Karpas-422 (cell line): ENCODE data around the gene AKAP13. TPM values are rescaled to one million over a fixed set of nuclear protein-coding genes. Genes with fewer than 3 reads are reported as not detected.

Experiments used
- DNase-seq: peaks from one replicate; pipeline ENCODE4 v3.0.0-alpha.2; 2015
- H2AFZ ChIP-seq: fragments of 200-600 bp; sonication (generic); 2 replicates; pipeline ENCODE4 v1.6.1; 2014; ENCODE audit warnings: antibody characterized with exemption, low read length, mixed read lengths
- H3K27ac ChIP-seq: fragments of 200-600 bp; sonication (generic); 2 replicates; pipeline ENCODE4 v1.5.1; 2014; ENCODE audit warnings: mild to moderate bottlenecking, low read length, moderate library complexity
- H3K27me3 ChIP-seq: fragments of 200-600 bp; sonication (generic); 2 replicates; pipeline ENCODE4 v1.6.1; 2014; ENCODE audit warnings: low read length, mixed read lengths
- H3K36me3 ChIP-seq: fragments of 200-600 bp; sonication (generic); 2 replicates; pipeline ENCODE4 v1.6.1; 2014; ENCODE audit warnings: low read length, mixed read lengths; ENCODE audit not compliant: insufficient read depth
- H3K4me1 ChIP-seq: fragments of 200-600 bp; sonication (generic); 2 replicates; pipeline ENCODE4 v1.6.1; 2014; ENCODE audit warnings: mild to moderate bottlenecking, low read length, mixed read lengths
- H3K4me2 ChIP-seq: fragments of 200-600 bp; sonication (generic); 2 replicates; pipeline ENCODE4 v1.6.1; 2014; ENCODE audit warnings: low read length, low read depth, mild to moderate bottlenecking; ENCODE audit not compliant: poor library complexity, severe bottlenecking
- H3K4me3 ChIP-seq: fragments of 200-600 bp; sonication (generic); 2 replicates; pipeline ENCODE4 v1.5.1; 2014; ENCODE audit warnings: mild to moderate bottlenecking, antibody characterized with exemption, low read length, mixed read lengths
- H3K79me2 ChIP-seq: fragments of 200-600 bp; sonication (generic); 2 replicates; pipeline ENCODE4 v1.6.1; 2014; ENCODE audit warnings: mild to moderate bottlenecking, low read length, mixed read lengths
- H3K9ac ChIP-seq: fragments of 200-600 bp; sonication (generic); 2 replicates; pipeline ENCODE4 v1.6.0; 2014; ENCODE audit warnings: low read length
- H3K9me2 ChIP-seq: fragments of 200-600 bp; sonication (generic), shearing (Covaris generic); replicated peaks from 2 replicates; pipeline ENCODE4 v1.6.0; 2014; ENCODE audit warnings: mild to moderate bottlenecking, low read length, moderate library complexity; ENCODE audit not compliant: insufficient read depth
- H3K9me3 ChIP-seq: fragments of 300-700, 200-600 bp; sonication (generic); 2 replicates; pipeline ENCODE4 v1.6.1; 2014; ENCODE audit warnings: low read length, mixed read lengths
- H4K20me1 ChIP-seq: fragments of 200-600 bp; sonication (generic); 2 replicates; pipeline ENCODE4 v1.6.1; 2014; ENCODE audit warnings: mild to moderate bottlenecking, antibody characterized with exemption, low read length, low read depth; ENCODE audit not compliant: insufficient read depth
- total RNA-seq: library from RNA; depleted of rRNA; stranded (reverse); fragments of >200 nt; shearing (Covaris generic); gene quantifications from 2 replicates; pipeline ENCODE4 v1.2.3, GENCODE V29; 2014; ENCODE audit warnings: low replicate concordance

The AKAP13 gene
- total RNA-seq, 1 experiment from 2014 or later, result 166 TPM

DNA sequence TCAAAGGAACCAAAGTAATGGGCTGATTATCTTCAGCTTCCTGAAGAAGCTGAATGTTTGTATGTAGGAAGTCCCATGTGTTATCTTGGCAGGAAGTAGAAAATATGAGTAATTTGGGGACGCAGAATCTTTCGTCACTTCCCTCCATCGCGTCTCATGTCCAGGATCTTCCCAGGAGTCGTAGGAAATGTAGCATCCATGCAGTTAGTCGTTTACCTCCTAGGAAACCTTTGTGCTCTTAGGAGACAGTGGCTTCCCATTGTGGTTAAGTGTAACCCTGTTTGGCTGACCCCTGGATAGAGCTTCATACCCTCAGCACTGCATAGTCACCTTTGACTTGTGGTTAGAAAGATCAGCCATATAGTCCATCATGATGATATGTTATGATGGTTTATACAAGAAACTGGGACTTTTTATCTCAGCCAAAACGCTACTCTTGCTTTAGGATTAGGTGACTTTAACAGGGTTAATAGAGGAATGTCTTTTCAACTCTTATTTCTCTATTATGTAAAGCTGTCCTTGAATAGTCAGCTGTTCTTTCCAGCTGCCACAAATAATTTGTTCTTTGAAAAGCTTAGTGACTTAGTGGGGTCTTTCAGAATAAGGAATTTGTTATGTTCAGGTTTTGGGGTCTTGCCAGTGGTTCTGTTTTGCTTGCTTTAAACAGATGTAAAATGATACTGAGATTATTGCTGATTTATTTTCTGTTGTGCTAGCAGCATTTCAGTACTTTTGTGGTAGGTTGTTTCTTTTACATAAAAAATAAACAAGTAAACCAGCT lies 322.1 kb downstream of the AKAP13 start:
- H3K9me3 ChIP-seq, result no peaks in the 10 kb centered on the region
- peak overlapping the region; percentile 71 for H3K4me2 ChIP-seq
- no peaks in the 10 kb centered on the region for H3K9me2 ChIP-seq
- no peaks in the 10 kb centered on the region for H3K36me3 ChIP-seq
- peak; percentile 51 for DNase-seq
- no peak overlapping the region for H2AFZ ChIP-seq
- H3K9ac ChIP-seq, result peak overlapping the region; percentile 67
- no peaks in the 10 kb centered on the region for H4K20me1 ChIP-seq
- H3K27me3 ChIP-seq, result no peaks in the 10 kb centered on the region
- peak overlapping the region; percentile 50 for H3K4me3 ChIP-seq
- peaks cover 67% of the 10 kb centered on the region for H3K79me2 ChIP-seq
- peaks cover 87% of the 10 kb centered on the region for H3K4me1 ChIP-seq
- H3K27ac ChIP-seq, result peak overlapping the region; percentile 95

DNA sequence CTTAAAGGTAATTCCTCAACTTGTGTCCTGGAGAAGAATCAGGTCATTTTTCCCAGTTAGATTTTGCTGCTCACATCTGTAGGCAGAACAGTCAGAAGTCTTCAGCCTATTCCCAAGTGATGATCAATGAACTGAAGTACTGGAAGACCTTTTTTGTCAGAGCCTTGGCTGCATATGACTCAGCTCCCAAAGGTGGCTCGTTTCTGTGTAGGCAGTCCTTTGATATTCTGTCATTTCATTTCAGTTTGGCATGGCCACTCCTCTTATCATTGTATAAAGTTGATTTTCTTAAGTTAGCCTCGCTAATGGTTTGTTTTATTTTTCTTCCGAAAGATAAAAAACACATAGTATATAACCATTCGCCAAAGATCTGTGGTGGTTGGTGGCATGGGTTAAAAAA lies 323.7 kb downstream of the AKAP13 start:
- peaks cover 99% of the 10 kb centered on the region for H3K4me1 ChIP-seq
- H3K4me2 ChIP-seq, result peak overlapping the region; percentile 70
- H2AFZ ChIP-seq, result no peak overlapping the region
- no peaks in the 10 kb centered on the region for H3K27me3 ChIP-seq
- no peaks in the 10 kb centered on the region for H3K9me2 ChIP-seq
- H3K79me2 ChIP-seq, result peaks cover 79% of the 10 kb centered on the region
- peak; percentile 64 for DNase-seq
- H3K9me3 ChIP-seq, result no peaks in the 10 kb centered on the region
- peak overlapping the region; percentile 95 for H3K27ac ChIP-seq
- peak overlapping the region; percentile 43 for H3K4me3 ChIP-seq
- H3K9ac ChIP-seq, result peak overlapping the region; percentile 64
- H3K36me3 ChIP-seq, result peaks cover 13% of the 10 kb centered on the region
- no peaks in the 10 kb centered on the region for H4K20me1 ChIP-seq

DNA sequence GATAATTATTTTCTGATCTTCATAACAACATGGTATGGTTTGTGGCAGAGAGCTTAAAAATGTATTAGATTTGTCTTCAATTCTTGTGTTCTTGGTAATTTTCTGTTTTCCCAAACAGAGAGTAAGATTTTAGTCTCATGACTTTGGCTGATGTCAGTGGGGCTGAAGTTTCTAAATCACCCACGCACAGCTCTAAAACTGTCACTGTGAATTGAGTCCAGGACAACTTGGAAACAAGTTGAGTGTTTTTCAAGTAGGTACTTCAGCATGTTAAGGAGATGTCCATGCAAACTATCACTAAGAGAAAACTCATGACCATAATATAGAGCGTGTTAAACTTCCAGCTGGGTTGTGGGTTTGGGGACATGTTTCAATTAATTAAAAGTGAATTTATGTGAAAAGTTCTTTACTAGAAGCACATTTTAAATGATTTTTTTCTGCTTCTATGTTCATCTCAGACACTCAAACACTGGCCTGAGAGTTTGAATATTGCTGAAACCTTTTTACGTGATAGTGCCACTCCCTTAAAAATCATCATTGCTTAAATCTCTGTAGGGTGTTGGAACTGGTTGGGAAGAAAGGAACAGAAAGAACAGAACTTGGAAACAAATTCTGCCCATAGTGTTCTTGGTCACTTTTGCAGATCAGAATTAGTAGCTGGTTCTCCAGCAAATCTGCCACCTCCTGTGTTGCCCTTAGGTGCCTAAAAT lies 324.5 kb downstream of the AKAP13 start:
- peak overlapping the region; percentile 70 for H3K4me2 ChIP-seq
- H3K9ac ChIP-seq, result peak overlapping the region; percentile 64

DNA sequence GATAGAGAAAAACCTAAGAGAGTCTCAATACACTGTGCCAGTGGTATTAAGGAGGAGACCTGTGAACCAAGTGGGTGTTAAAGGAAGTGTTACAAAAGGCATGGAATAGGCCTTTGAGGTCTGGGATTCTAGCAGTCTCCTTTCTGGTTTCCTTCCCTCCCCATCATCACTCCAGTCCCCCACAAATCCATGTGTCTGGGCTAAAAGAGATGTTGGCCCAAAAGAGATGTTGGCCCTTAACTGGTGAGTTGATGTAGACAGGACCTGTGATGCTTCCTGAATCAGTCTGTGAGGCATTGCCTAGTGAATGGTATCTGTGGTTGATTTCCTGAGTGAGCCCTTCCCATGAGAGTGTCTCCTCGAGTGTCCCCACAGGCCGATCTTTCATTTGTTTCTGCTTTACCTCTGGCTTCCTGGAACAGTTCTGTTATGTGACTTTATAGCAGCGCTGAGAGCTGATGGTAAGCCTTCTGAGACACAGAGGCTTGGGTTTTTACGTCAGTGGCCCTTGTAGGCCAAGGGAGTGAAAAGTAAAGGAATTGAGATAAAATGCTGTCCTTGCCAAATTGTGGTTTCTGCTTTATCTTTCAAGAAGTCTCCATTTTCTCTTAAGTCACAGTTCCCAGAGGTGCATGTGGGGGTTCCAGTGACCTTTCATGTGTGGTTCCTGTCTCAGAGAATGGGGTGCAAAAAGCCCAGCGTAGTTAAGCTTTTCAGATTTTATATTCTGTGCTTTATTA lies 326.5 kb downstream of the AKAP13 start:
- Histone ChIP-seq H3K36me3 (peaks cover 26% of the 10 kb centered on the region), H3K4me1 (peaks cover 70% of the 10 kb centered on the region), H3K9me3 (no peaks in the 10 kb centered on the region), H3K9ac (peak overlapping the region; percentile 65), H2AFZ (no peak overlapping the region), H3K79me2 (peaks cover 80% of the 10 kb centered on the region), H3K9me2 (no peaks in the 10 kb centered on the region), H3K27ac (peak overlapping the region; percentile 95), H3K4me2 (peak overlapping the region; percentile 70), H3K4me3 (peak overlapping the region; percentile 39), H3K27me3 (no peaks in the 10 kb centered on the region), H4K20me1 (no peaks in the 10 kb centered on the region)
- DNase-seq, result peak; percentile 87

More for the DNA sequence above, 324.5 kb downstream of the AKAP13 start:
- Histone ChIP-seq H3K27ac (peak overlapping the region; percentile 95), H2AFZ (no peak overlapping the region), H3K79me2 (peaks cover 74% of the 10 kb centered on the region), H3K9me2 (no peaks in the 10 kb centered on the region), H3K4me1 (peaks cover 91% of the 10 kb centered on the region), H3K4me3 (peak overlapping the region; percentile 43), H3K9me3 (no peaks in the 10 kb centered on the region), H3K36me3 (peaks cover 14% of the 10 kb centered on the region), H4K20me1 (no peaks in the 10 kb centered on the region), H3K27me3 (no peaks in the 10 kb centered on the region)
- DNase-seq, result peak; percentile 57

DNA sequence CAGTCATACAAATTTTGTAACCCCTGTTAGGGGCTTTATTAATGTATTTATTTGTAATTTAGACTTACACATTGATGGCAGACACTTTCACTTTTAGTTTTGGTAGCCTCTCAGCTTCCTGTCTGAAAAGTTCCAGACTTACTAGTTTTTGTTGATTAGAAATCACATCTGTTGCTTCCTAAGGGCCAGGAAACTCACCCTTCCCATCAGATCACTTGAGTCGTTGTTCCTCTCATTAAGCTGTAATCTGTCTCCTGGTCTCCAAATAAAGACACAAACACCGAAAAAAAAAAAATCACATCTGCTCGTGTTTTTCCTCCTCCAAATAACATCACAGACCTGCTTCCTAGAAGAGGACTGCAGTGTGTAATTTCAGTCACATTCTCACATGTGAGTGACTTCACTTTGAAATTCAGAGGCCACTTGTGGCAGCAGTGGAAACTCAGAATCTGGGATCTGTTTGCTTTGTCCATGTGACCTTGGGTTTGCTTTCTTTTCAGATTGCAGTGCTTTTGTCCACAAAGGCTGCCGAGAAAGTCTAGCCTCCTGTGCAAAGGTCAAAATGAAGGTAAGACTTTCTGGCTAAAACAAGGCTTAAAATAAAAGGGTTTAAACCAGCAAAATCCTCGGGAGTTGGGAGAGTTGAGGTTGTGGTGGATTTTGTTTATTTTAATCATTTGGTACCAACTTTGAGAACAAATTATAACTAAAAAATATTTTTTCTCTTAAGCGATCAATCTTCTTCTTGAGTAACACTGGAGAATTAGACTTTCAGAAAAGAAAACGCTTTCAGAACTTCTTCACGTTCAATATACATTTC lies 327.3 kb downstream of the AKAP13 start:
- peak overlapping the region; percentile 70 for H3K4me2 ChIP-seq
- peak overlapping the region; percentile 39 for H3K4me3 ChIP-seq
- peak overlapping the region; percentile 65 for H3K9ac ChIP-seq
- no peak overlapping the region for H2AFZ ChIP-seq
- H3K27ac ChIP-seq, result peak overlapping the region; percentile 95
- no peaks in the 10 kb centered on the region for H3K9me2 ChIP-seq
- H3K79me2 ChIP-seq, result peaks cover 78% of the 10 kb centered on the region
- H3K4me1 ChIP-seq, result peaks cover 62% of the 10 kb centered on the region
- no peaks in the 10 kb centered on the region for H3K27me3 ChIP-seq
- H3K36me3 ChIP-seq, result peaks cover 26% of the 10 kb centered on the region
- peak; percentile 55 for DNase-seq
- H3K9me3 ChIP-seq, result no peaks in the 10 kb centered on the region
- H4K20me1 ChIP-seq, result no peaks in the 10 kb centered on the region

DNA sequence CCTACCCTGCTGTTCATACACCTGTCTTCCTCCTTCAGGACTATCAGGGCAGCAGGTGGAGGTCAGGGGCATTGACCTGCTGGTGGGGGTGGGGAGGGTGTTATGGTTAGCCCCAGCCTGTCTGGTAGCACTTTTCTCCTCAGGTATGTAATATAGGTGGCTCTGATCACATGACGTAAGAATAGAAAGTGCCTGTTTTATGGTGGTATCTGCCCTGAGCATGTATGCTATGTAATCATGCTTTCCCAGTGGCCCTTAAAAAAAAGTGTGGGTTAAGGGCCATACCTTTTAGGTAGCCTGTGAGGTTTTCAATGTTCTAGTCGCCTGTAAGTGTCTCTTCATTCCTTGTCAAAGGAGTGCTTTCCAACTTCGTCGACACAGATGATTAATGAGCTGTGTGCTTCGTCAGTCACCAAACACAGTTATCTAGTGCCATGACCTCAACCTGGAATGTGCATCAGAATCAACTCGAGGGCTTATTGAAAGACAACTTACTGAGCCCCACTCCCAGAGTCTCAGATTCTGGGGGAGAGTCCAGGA lies 328.1 kb downstream of the AKAP13 start:
- H3K9me2 ChIP-seq, result no peaks in the 10 kb centered on the region
- H3K27me3 ChIP-seq, result no peaks in the 10 kb centered on the region
- DNase-seq, result no peak
- peaks cover 76% of the 10 kb centered on the region for H3K79me2 ChIP-seq
- no peak overlapping the region; the same call in 1 of the 2 replicates for H3K9ac ChIP-seq
- no peaks in the 10 kb centered on the region for H3K9me3 ChIP-seq
- peaks cover 55% of the 10 kb centered on the region for H3K4me1 ChIP-seq
- H3K4me3 ChIP-seq, result no peak overlapping the region
- peak overlapping the region; percentile 95 for H3K27ac ChIP-seq
- H3K36me3 ChIP-seq, result peaks cover 26% of the 10 kb centered on the region
- no peak overlapping the region for H3K4me2 ChIP-seq
- no peaks in the 10 kb centered on the region for H4K20me1 ChIP-seq
- H2AFZ ChIP-seq, result no peak overlapping the region

DNA sequence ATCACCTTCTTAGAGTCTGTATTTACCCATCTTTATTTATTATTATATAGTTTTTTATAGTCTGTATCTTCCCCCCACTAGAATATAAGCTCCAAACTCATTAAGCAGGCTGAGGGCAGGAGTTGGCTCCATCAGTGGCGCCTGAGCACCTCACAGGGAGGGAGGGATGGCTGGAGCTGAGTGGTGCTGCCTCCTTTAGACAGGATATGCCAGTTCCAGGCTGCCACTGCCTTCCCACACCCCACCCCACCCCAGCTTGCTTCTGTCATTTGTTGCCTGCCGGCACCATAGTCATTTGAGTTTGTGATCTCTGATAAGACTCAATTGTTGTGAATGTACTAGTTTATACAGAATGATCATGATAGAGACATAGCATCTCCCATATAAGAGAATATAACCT lies 328.8 kb downstream of the AKAP13 start:
- peaks cover 74% of the 10 kb centered on the region for H3K79me2 ChIP-seq
- no peak overlapping the region for H2AFZ ChIP-seq
- H3K27me3 ChIP-seq, result no peaks in the 10 kb centered on the region
- DNase-seq, result no peak
- no peaks in the 10 kb centered on the region for H3K9me2 ChIP-seq
- H3K4me2 ChIP-seq, result no peak overlapping the region
- no peaks in the 10 kb centered on the region for H3K9me3 ChIP-seq
- no peak overlapping the region for H3K9ac ChIP-seq
- no peaks in the 10 kb centered on the region for H4K20me1 ChIP-seq
- no peak overlapping the region for H3K4me3 ChIP-seq
- peaks cover 32% of the 10 kb centered on the region for H3K36me3 ChIP-seq
- H3K4me1 ChIP-seq, result peaks cover 47% of the 10 kb centered on the region
- H3K27ac ChIP-seq, result peak overlapping the region; percentile 95; the same call in 1 of the 2 replicates
